Measurements from ENCODE around the gene TPPP2.

- TF ChIP-seq POLR2A (IDR thresholded peaks at IDR 0.05) (no peak), CTCF (IDR thresholded peaks at IDR 0.05) (no peak)
Measured at GRCh38 chr14:21081521-21082142, 51.6 kb downstream of the TPPP2 start.
